Esophagus mucosa (tissue), 1 donor: Measurements from ENCODE around the gene RPL7A. TPM values are rescaled to one million over a fixed set of nuclear protein-coding genes. Genes with fewer than 3 reads are reported as not detected.
A peak's percentile ranks its signal among the peaks of the same experiment; 100 is the strongest.
"Not testable (repeated sequence)": the region's sequence is repeated elsewhere in the genome, so short reads cannot be mapped to it uniquely, and the experiment has no call there.

Experiments
- ATAC-seq: fragments of 200-7000 bp; cut with Tn5 transposase; one replicate; pipeline ENCODE4 v1.9.1; 2020
- total RNA-seq: library from RNA; stranded (reverse); gene quantifications from one replicate; pipeline ENCODE4 v1.2.4, GENCODE V29; 2023
- donor health status: DM: yes; HTN: yes; CAD: no.

RPL7A gene
- total RNA-seq, 1 donor from 2014 or later, result 2,377 TPM

GRCh38 chr9:133327834-133328484, 20.1 kb upstream of the RPL7A start:
- ATAC-seq, result peak; percentile 11

GRCh38 chr9:133329306-133330156, 18.5 kb upstream of the RPL7A start:
- not testable (repeated sequence) for ATAC-seq

- ATAC-seq, result no peak
Observed at GRCh38 chr9:133331221-133331620, 16.8 kb upstream of the RPL7A start.

- ATAC-seq, result no peak
Observed at GRCh38 chr9:133331641-133332380, 16.2 kb upstream of the RPL7A start.

- no peak for ATAC-seq
Observed at GRCh38 chr9:133332381-133332730, 15.7 kb upstream of the RPL7A start.

GRCh38 chr9:133333011-133333410, 15.0 kb upstream of the RPL7A start:
- ATAC-seq, result no peak

- no peak for ATAC-seq
Observed at GRCh38 chr9:133333566-133333965, 14.5 kb upstream of the RPL7A start.

GRCh38 chr9:133334161-133334560, 13.9 kb upstream of the RPL7A start:
- peak; percentile 23 for ATAC-seq

GRCh38 chr9:133334888-133335287, 13.1 kb upstream of the RPL7A start:
- not testable (repeated sequence) for ATAC-seq

GRCh38 chr9:133335924-133336811, 11.8 kb upstream of the RPL7A start, which contains the start of gene SURF6:
Gene SURF6 (minus strand): TSS chr9:133336188. CDS start chr9:133336132, 56 bp downstream.
- peak; percentile 92 for ATAC-seq

GRCh38 chr9:133339641-133340040, 8.4 kb upstream of the RPL7A start:
- ATAC-seq, result no peak

GRCh38 chr9:133340256-133340655, 7.8 kb upstream of the RPL7A start:
- ATAC-seq, result no peak

- ATAC-seq, result no peak
Observed at GRCh38 chr9:133340916-133341315, 7.1 kb upstream of the RPL7A start.

GRCh38 chr9:133341369-133342068, 6.5 kb upstream of the RPL7A start:
- peak; percentile 4 for ATAC-seq

GRCh38 chr9:133342069-133342406, 6.0 kb upstream of the RPL7A start:
- ATAC-seq, result no peak

GRCh38 chr9:133342570-133342969, 5.4 kb upstream of the RPL7A start:
- no peak for ATAC-seq

GRCh38 chr9:133344071-133344470, 3.9 kb upstream of the RPL7A start:
- ATAC-seq, result no peak

- no peak for ATAC-seq
Observed at GRCh38 chr9:133344979-133345378, 3.0 kb upstream of the RPL7A start.

GRCh38 chr9:133345596-133345995, 2.4 kb upstream of the RPL7A start:
- ATAC-seq, result no peak

GRCh38 chr9:133346021-133346785, 1.8 kb upstream of the RPL7A start:
- ATAC-seq, result peak; percentile 0

- peak; percentile 43 for ATAC-seq
Observed at GRCh38 chr9:133347515-133347984, 468 bp upstream of the RPL7A start.
